Peyer's patch (tissue), 4 donors: ENCODE results near the gene BRMS1.

Source experiments
- CTCF ChIP-seq, 6 experiments: fragments of 450-650 bp in 4 of 6; fragments of 200-600 bp in 2 of 6; sonication (generic) in 1 of 6; IDR thresholded peaks; one replicate each; pipeline ENCODE4 v1.5.1; 2017 to 2019; ENCODE audit warnings: antibody characterized with exemption in 6 of 6, mild to moderate bottlenecking in 3 of 6, moderate library complexity in 1 of 6
- POLR2A ChIP-seq, 2 donors: fragments of 450-650 bp; IDR thresholded peaks; one replicate each; pipeline ENCODE4 v1.5.1; 2017; ENCODE audit warnings: antibody characterized with exemption in 2 of 2, mild to moderate bottlenecking in 2 of 2, moderate library complexity in 2 of 2

GRCh38 chr11:66328031-66328301 is 16.9 kb downstream of the BRMS1 start:
- no peak for TF ChIP-seq POLR2A (IDR thresholded peaks at IDR 0.05)
- no peak for TF ChIP-seq CTCF (IDR thresholded peaks at IDR 0.05)
